Measurements from ENCODE around the gene MOAP1.

Gene MOAP1

DNA sequence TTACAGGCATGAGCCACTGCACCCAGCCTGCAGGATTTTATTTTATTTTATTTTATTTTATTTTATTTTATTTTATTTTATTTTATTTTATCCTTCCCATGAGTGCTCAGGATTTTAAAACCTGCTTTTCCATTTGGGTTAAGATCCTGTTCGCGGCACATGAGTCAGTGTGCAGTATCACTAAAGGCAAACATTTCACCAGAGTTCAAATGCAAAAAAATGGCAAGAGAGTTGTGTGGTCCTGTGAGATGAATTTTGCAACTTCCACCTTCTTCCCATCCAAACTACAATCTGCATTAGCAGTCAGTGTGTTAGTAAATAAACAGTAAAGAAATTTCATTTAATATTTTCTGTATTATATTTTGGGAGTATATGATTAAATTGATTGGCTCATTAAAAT is 29.0 kb downstream of the MOAP1 start:
- Histone ChIP-seq H3K27me3 (ENCODE audit: insufficient read depth, low read length, poor library complexity) (no peaks in the 10 kb centered on the region), H3K27ac (ENCODE audit: low read length) (no peak overlapping the region), H3K9ac (ENCODE audit: low read depth, low read length) (no peak overlapping the region), H3K4me3 (ENCODE audit: low read depth in 1 of 2, low read length in 2 of 2) (no peak overlapping the region), H3K9me3 (ENCODE audit: insufficient read depth, low read length, severe bottlenecking) (no peaks in the 10 kb centered on the region), H3K36me3 (ENCODE audit: insufficient read depth, low read length) (no peaks in the 10 kb centered on the region), H3K4me2 (ENCODE audit: insufficient read depth, low read length) (no peak overlapping the region), H4K20me1 (ENCODE audit: insufficient read depth, low read length) (no peaks in the 10 kb centered on the region), H2AFZ (ENCODE audit: low read depth, low read length) (no peak overlapping the region), H3K4me1 (ENCODE audit: insufficient read depth, low read length) (no peaks in the 10 kb centered on the region), H3K79me2 (ENCODE audit: insufficient read depth, low read length) (no peaks in the 10 kb centered on the region)
- DNase-seq: no peak
- TF ChIP-seq, protein P1, sequence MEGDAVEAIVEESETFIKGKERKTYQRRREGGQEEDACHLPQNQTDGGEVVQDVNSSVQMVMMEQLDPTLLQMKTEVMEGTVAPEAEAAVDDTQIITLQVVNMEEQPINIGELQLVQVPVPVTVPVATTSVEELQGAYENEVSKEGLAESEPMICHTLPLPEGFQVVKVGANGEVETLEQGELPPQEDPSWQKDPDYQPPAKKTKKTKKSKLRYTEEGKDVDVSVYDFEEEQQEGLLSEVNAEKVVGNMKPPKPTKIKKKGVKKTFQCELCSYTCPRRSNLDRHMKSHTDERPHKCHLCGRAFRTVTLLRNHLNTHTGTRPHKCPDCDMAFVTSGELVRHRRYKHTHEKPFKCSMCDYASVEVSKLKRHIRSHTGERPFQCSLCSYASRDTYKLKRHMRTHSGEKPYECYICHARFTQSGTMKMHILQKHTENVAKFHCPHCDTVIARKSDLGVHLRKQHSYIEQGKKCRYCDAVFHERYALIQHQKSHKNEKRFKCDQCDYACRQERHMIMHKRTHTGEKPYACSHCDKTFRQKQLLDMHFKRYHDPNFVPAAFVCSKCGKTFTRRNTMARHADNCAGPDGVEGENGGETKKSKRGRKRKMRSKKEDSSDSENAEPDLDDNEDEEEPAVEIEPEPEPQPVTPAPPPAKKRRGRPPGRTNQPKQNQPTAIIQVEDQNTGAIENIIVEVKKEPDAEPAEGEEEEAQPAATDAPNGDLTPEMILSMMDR (IDR thresholded peaks at IDR 0.05; ENCODE audit: borderline replicate concordance, extremely low read depth, low read length, poor library complexity, severe bottlenecking): no peak
- TF ChIP-seq EZH2 (IDR thresholded peaks at IDR 0.05; ENCODE audit: borderline replicate concordance, low read depth, low read length, severe bottlenecking): no peak
- no peak for ATAC-seq (ENCODE audit: insufficient read depth, low read depth)

DNA sequence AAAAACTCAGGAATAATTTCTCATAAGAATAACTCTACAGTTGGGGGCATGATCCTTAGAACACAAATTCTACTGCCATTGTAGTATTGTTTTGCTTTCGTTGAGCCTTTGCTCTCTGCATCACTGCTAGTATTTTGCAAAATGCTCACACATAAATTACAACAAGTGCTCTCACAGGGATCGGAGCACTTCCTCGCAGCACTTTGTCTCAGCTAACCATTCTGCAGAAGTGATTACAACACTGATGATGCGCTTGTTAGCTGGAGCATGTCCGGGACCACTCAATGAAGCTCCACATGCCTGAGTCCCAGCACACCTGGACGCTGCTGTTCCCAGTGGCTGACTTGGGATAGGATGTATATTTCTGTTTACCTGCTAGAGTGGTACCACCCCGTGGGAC is 31.6 kb downstream of the MOAP1 start:
- H3K27ac ChIP-seq (ENCODE audit: low read length): no peak overlapping the region
- H2AFZ ChIP-seq (ENCODE audit: low read depth, low read length): no peak overlapping the region
- H4K20me1 ChIP-seq (ENCODE audit: insufficient read depth, low read length): no peaks in the 10 kb centered on the region
- TF ChIP-seq, protein P1 (IDR thresholded peaks at IDR 0.05; ENCODE audit: borderline replicate concordance, extremely low read depth, low read length, poor library complexity, severe bottlenecking): no peak
- TF ChIP-seq EZH2 (IDR thresholded peaks at IDR 0.05; ENCODE audit: borderline replicate concordance, low read depth, low read length, severe bottlenecking): no peak
- no peaks in the 10 kb centered on the region for H3K27me3 ChIP-seq (ENCODE audit: insufficient read depth, low read length, poor library complexity)
- no peak overlapping the region for H3K9ac ChIP-seq (ENCODE audit: low read depth, low read length)
- H3K4me1 ChIP-seq (ENCODE audit: insufficient read depth, low read length): no peaks in the 10 kb centered on the region
- DNase-seq (no peak), ATAC-seq (ENCODE audit: insufficient read depth, low read depth) (no peak)
- H3K4me2 ChIP-seq (ENCODE audit: insufficient read depth, low read length): no peak overlapping the region
- no peaks in the 10 kb centered on the region for H3K9me3 ChIP-seq (ENCODE audit: insufficient read depth, low read length, severe bottlenecking)
- no peaks in the 10 kb centered on the region for H3K79me2 ChIP-seq (ENCODE audit: insufficient read depth, low read length)
- H3K36me3 ChIP-seq (ENCODE audit: insufficient read depth, low read length): no peaks in the 10 kb centered on the region
- no peak overlapping the region for H3K4me3 ChIP-seq (ENCODE audit: low read depth in 1 of 2, low read length in 2 of 2)

DNA sequence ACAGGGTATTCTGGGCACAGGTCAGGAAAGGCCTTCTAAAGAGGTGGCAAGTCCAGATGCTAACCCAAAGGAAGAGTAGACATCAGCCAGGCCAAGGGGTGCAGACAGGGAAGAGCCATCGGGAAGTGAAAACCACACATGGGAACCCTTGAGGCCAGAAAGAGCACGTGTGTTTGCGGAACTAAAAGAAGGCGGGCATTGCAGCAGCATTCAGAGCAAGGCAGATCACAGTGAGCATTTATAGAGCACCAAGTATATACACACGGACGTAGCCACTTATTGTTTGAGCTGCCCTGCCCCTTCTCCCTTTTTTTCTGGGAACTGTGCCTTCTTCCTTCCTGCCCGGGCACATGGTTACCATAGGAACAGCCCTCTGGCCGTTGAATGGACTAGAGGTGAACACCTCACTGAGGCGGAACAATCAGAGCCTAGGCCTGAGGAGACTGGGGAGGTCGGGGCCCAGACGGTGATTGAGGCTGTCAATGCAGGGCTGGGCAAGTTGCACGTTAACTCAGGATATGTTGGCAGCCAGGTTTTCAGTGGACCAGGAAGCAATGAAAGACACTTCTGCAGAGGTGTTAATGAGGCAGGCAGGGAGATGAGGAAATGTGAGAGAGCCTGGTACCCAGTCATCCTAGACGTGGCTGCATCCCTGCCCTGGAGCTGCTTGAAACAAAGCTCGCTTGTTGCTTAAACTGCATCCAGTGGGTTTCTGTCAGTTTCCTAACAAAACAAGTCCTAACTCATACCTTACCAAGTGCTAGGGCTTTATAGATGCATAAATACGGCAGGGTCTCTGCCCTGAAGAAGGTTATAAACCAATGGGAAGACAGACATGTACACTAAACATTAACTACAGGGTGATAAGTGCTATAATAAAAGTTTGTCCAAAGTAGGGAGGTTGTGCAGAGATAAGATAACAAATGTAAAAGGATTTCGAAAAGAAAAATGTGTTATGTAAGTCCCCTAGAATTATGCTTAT is 34.2 kb downstream of the MOAP1 start:
- H4K20me1 ChIP-seq (ENCODE audit: insufficient read depth, low read length): no peaks in the 10 kb centered on the region
- H3K4me1 ChIP-seq (ENCODE audit: insufficient read depth, low read length): no peaks in the 10 kb centered on the region
- H3K27ac ChIP-seq (ENCODE audit: low read length): no peak overlapping the region
- no peaks in the 10 kb centered on the region for H3K9me3 ChIP-seq (ENCODE audit: insufficient read depth, low read length, severe bottlenecking)
- H3K4me3 ChIP-seq (ENCODE audit: low read depth in 1 of 2, low read length in 2 of 2): no peak overlapping the region
- no peaks in the 10 kb centered on the region for H3K79me2 ChIP-seq (ENCODE audit: insufficient read depth, low read length)
- TF ChIP-seq, protein P1 (IDR thresholded peaks at IDR 0.05; ENCODE audit: borderline replicate concordance, extremely low read depth, low read length, poor library complexity, severe bottlenecking): no peak
- TF ChIP-seq EZH2 (IDR thresholded peaks at IDR 0.05; ENCODE audit: borderline replicate concordance, low read depth, low read length, severe bottlenecking): no peak
- H2AFZ ChIP-seq (ENCODE audit: low read depth, low read length): no peak overlapping the region
- H3K36me3 ChIP-seq (ENCODE audit: insufficient read depth, low read length): no peaks in the 10 kb centered on the region
- DNase-seq: no peak
- ATAC-seq (ENCODE audit: insufficient read depth, low read depth): no peak
- no peak overlapping the region for H3K4me2 ChIP-seq (ENCODE audit: insufficient read depth, low read length)
- no peak overlapping the region for H3K9ac ChIP-seq (ENCODE audit: low read depth, low read length)
- H3K27me3 ChIP-seq (ENCODE audit: insufficient read depth, low read length, poor library complexity): no peaks in the 10 kb centered on the region

Measured in DND-41 (cell line).